GM21360 (cell line): Measurements from ENCODE around the gene LCE1C.

Experiments used
- ATAC-seq: cut with Tn5 transposase; IDR thresholded peaks from one replicate; pipeline ENCODE4 v1.9.1; 2021; ENCODE audit warnings: mild to moderate bottlenecking, moderate library complexity; ENCODE audit not compliant: unreplicated experiment

The LCE1C gene

DNA sequence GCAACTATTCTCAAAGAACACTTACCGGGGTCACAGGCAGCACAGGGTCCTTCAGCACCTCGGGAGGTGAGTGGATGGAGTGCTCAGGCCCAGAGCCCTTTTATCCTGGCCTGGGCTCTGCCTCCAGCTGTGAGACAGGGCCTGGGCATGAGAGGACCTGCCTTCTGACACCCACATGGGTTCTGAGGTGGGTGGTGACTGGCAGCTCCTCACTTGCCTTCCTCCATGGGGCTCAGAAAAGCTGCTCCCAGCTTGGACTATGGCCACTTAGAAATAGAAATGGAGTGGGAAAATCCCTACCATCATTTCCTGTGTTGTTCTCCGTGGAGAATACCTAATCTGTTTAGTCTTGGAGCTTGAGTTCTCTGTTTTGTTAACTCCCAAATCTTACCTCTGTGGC, at the start of gene LCE1C:
Gene LCE1C (minus strand): TSS at position 76 of the 400 bp plus-strand sequence. CDS start 1,173 bp downstream, outside the sequence.
- ATAC-seq: no peak

GRCh38 chr1:152855661-152856060, 49.2 kb upstream of the LCE1C start:
- no peak for ATAC-seq

DNA sequence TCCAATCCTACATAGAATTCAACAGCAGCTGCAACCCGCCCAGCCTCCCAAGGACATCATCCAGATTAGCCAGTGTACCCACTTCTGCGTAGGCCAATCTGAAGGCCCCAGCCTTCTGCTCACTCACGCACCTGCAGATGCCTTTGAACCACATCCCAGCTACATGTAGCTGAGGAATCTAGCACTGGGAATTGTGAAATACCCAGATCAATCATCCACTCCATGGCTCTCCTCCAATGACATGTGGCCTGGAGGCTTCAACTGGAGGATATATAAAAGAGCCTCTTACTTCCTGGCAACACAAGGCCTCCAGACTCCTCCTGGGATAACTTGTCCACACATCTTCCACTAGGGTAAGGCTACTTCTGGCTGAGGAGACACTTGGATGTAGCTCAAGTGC, 36.1 kb upstream of the LCE1C start, which contains the start of gene LCE6A:
Gene LCE6A (plus strand): TSS at position 301 of the 400 bp plus-strand sequence. CDS start 665 bp downstream, outside the sequence.
- ATAC-seq: no peak

DNA sequence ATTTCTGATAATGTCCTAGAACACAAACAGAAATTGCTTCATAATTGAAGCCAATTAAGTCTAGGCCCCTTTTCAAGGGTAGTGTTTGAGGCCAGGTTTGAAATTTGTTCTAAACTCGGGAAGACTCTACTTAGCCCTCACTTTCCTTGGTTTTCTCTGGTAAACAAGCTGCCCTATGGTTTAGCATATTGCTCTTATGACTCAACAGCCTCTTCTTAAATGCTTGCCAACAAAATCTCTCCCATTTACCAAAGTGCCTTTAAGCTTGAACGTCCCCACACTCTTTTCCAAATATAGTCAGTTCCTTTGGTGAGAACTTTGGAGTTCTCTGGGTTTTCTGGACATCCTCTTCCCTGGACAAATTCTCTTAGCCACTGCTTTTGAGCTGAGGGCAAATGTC, 30.4 kb upstream of the LCE1C start:
- no peak for ATAC-seq

DNA sequence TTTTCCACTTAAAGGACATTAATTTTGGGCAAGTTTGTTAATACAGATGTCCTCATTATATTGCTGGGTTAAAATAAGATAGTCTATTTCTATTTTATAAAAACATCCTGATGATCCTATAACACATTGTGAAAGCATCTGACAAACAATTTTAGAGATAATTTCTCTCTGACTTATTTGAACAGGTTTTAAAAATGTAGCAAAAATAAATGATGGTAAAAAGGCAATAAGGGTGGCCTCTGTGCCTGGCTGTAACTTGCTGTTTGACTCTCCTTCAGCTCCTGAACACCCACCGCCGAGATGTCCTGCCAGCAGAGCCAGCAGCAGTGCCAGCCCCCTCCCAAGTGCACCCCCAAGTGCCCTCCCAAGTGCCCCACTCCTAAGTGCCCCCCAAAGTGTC, 20.7 kb upstream of the LCE1C start, which contains the start of gene LCE1A:
Gene LCE1A (plus strand): TSS at position 301 of the 400 bp plus-strand sequence. CDS start 0 bp downstream, at position 301.
- no peak for ATAC-seq

- no peak for ATAC-seq
These were observed 18.5 kb upstream of the LCE1C start for GRCh38 chr1:152824964-152825363.

DNA sequence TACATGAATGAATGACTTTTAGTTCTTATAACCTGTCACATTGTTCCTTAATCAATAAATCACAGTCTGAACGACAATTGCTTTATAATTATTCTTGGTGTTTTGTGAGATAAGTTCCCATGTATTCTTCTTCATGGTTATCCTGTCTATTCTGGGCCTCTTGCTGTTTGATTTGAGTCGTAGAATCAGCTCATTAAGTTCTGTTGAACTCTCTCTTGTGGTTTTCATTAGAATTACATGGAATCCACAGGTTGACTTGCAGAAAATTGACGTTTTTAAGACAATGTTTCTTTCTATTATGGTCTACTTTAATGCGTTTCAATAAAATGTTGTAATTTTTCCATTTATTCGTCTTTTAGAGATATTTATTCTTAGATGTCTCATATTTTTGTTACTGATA, 16.8 kb upstream of the LCE1C start:
- no peak for ATAC-seq

GRCh38 chr1:152817309-152817708, 10.9 kb upstream of the LCE1C start:
- ATAC-seq: no peak

DNA sequence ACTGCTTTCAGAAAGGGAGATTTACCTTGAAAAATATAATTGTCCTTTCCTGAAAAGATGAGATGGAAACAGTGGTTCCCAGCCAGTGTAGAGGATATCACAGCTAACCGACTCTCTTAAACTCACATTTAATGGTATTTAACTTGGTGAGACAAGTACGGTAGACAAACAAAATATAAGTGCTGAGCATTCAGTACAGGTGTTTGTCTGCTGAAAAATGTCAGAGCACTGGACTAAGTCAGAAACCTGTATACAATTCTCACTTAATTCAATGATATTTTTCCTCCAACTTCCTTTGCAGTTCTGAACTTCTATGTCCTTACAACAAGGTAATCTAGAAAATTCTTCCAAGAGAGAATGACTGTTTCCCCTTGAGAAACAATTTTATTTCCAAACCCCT, 5.2 kb upstream of the LCE1C start, which contains the start of gene LCE1B:
Gene LCE1B (plus strand): TSS at position 301 of the 400 bp plus-strand sequence. CDS start 476 bp downstream, outside the sequence.
- no peak for ATAC-seq

DNA sequence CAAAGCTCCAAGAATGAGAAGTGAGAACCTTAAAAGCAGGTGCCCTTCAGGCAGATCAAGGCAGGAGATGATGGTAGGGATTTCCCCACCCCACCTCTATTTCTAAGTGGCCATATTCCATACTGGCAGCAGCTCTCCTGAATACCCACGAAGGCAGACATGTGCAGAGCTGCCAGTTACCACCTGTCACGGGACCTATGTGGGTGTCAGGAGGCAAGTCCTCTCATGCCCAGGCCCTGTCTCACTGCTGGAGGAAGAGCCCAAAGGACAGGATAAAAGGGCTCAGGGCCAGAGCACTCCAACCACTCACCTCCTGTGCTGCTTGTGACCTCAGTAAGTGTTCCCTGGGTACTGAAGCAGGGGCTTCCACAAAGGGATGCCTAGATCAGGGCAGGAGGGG, 4.6 kb upstream of the LCE1C start:
- ATAC-seq: no peak

GRCh38 chr1:152801333-152801732, 5.1 kb downstream of the LCE1C start:
- ATAC-seq: no peak

- ATAC-seq: no peak
These were observed 10.0 kb downstream of the LCE1C start, which contains the start of gene LCE1D for GRCh38 chr1:152796421-152796820. LCE1D (plus strand) TSS chr1:152796721; CDS start chr1:152797795, 1,074 bp downstream.

GRCh38 chr1:152795686-152796085, 10.8 kb downstream of the LCE1C start:
- ATAC-seq: no peak

- no peak for ATAC-seq
These were observed 20.4 kb downstream of the LCE1C start, which contains the start of gene LCE1E for GRCh38 chr1:152786077-152786476. LCE1E (plus strand) TSS chr1:152786257; CDS start chr1:152787300, 1,043 bp downstream.

DNA sequence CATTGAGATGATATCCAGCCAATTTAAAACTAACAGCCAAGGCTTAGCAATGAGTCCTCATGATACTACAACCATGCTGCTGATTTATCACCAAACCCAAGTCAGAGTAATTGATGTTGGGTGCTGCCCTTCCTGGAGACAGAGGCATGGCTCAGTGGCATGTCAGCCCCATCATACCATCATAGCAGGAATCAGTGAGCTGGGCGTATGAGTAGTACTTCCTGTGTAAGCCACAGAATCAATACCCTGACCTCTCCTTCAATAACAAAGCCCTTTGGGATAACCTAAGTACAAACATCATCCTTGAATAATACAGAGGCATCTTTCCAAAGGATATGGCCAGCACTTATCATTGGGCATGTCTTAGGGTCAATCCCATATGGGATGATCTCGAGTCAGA, 23.4 kb downstream of the LCE1C start:
- ATAC-seq: no peak

- ATAC-seq: no peak
These were observed 28.8 kb downstream of the LCE1C start for GRCh38 chr1:152777510-152778137.

GRCh38 chr1:152776361-152776760, 30.1 kb downstream of the LCE1C start:
- no peak for ATAC-seq

DNA sequence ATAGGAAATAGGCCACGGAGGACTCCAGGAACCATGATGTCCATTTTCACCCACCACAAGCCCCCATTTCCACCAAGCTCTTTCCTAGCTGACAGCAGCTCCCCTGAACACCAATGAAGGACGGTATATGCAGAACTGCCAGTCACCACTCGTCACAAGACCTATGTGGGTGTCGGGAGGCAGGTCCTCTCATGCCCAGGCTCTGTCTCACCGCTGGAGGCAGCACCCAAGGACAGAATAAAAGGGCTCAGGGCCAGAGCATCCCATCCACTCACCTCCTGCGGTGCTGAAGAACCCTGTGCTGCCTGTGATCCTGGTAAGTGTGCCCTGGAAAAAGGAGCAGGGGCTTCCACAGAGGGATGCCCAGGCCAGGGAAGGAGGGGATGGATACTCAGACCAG, 31.6 kb downstream of the LCE1C start, which contains the start of gene LCE1F:
Gene LCE1F (plus strand): TSS at position 266 of the 400 bp plus-strand sequence. CDS start 1,232 bp downstream, outside the sequence.
- no peak for ATAC-seq

DNA sequence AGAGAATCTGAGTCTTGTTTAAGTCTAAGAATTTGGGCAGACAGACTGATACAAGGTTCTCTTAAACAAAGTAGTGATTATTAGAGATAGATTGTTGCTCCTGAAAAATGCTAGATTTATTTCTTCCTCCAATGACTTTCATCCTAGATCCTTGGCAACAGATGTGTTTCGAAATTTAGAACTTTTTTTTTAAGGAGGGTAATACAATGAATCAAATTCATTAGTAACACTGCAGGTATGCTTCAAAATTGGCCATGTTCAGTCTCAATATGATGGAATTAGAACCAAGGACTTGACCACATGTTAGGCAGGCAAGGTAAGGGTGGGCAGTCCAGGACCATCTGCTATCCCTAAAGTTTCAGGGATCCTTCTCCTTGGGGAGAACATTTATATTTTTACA, 36.0 kb downstream of the LCE1C start:
- ATAC-seq: no peak

DNA sequence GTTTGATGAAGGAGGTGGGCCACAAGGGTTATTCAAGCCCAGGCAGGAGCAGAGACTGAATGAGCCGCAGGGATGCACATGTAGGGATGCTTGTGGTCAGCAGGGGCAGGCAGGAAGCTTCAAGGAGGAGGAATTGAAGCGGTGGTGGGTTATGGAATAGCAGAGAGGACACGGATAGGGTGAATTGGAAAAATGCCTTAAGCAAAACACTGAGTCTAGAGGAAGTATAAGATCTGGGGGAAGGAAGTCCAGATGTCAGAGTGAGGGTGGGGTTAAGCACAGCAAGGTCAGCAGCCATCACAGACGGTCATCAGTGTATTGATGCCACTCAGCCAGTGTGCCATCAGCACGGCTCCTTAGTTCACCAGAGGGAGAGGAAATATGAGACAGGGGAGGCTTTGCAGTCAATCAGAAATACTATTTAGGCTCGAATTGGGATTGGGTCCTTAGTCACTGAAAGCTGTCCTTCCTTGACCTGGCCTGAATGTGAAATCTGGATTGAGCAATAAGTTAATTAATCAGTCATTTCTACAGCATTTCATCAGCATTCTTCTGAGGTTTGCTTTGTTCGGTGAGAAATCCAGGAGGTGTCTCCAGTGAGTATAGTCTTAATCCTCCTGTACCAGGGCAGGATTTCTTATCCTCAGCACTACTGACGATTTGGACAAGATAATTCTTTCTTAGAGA, 37.5 kb downstream of the LCE1C start:
- no peak for ATAC-seq

DNA sequence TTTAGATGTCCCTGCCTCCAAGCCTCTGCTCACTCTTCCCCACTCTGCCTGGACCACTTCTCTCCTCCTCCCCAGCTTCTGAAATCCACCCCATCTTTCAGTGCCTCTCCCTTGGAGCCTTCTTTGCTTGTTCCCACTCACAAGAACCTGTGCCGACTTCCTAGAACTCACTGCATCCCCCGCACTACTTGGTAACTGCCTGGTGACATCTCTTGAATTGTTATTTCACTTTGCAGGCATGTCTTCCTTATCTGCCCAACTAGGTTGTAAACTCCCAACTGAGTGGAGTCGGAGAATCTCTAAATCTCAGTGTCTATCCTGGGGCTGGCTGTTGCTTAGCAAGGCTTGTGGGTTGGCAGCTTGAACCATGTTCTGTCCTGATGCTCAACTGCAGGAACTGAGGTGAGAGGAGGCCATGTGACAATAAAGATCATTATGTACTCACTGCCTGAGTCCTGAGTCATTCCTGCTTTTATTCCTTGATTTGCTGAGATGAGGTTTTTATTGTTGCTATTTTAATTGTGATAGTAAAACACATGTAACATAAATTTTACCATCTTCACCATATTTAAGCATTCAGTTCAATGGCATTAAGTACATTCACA, 44.7 kb downstream of the LCE1C start:
- ATAC-seq: no peak
